K562 (cell line): ENCODE measurements around the gene FAM98C. TPM values are rescaled to one million over a fixed set of nuclear protein-coding genes. Genes with fewer than 3 reads are reported as not detected.

ENCODE experiments used
- ATAC-seq: fragments of 200-7000 bp; cut with Tn5 transposase; 3 replicates; pipeline ENCODE4 v1.9.1; 2020; ENCODE audit warnings: moderate library complexity
- BruUV-seq: library from RNA; stranded (reverse); fragments of 400-500 nt; replicated peaks from 2 replicates; lab custom pipeline; 2021; lab: Mats Ljungman, UMichigan
- CTCF ChIA-PET: fragments of 300-600 bp; formaldehyde crosslinking; extraction: SDS; loops from one replicate; lab custom pipeline; 2021; ENCODE audit warnings: low intra/inter-chr PET ratio; lab: Yijun Ruan, JAX
- POLR2A ChIA-PET: fragments of 300-600, 350-650 bp; sonication (Branson Sonifier 250); formaldehyde crosslinking; extraction: SDS; loops from one replicate; lab custom pipeline; 2021; ENCODE audit warnings: antibody characterized with exemption, inconsistent platforms; lab: Yijun Ruan, JAX
- DNase-seq, 4 experiments: peaks; one replicate each; pipeline versions ENCODE4 v3.0.0 to v3.0.0-alpha.2; 2011 to 2018; ENCODE audit warnings: low spot score in 3 of 4, mixed read lengths in 3 of 4; ENCODE audit errors: extremely low read depth in 1 of 4
- FAIRE-seq: peaks from 2 replicates; lab custom pipeline; 2011; peaks lifted over from hg19 to GRCh38; lab: Jason Lieb, UNC
- H2AFZ ChIP-seq: 2 replicates; pipeline ENCODE4 v1.6.0; 2011; ENCODE audit warnings: low read depth, low read length, control low read depth, inconsistent platforms
- H3K27ac ChIP-seq: fragments of 200-600 bp; 3 replicates; pipeline ENCODE4 v1.8.0; 2011; ENCODE audit warnings: low read depth, mild to moderate bottlenecking, control low read depth, inconsistent platforms, low read length, moderate library complexity, mixed read lengths; ENCODE audit errors: extremely low read depth
- H3K27me3 ChIP-seq, 2 experiments: fragments of 300-600 bp in 1 of 2; 2 replicates in 1 of 2; 3 replicates in 1 of 2; pipeline versions ENCODE4 v1.6.0 to v1.8.0; 2011; ENCODE audit warnings: inconsistent platforms in 2 of 2, low read length in 2 of 2, mild to moderate bottlenecking in 1 of 2, mixed read lengths in 1 of 2, moderate library complexity in 1 of 2; ENCODE audit not compliant: control insufficient read depth in 2 of 2, insufficient read depth in 2 of 2
- H3K36me3 ChIP-seq: fragments of 300-600 bp; 3 replicates; pipeline ENCODE4 v1.8.0; 2011; ENCODE audit warnings: mild to moderate bottlenecking, low read length, inconsistent platforms; ENCODE audit not compliant: control insufficient read depth, insufficient read depth
- H3K4me1 ChIP-seq, 2 experiments: fragments of 200-600 bp in 1 of 2; replicated peaks in 1 of 2; 2 replicates in 1 of 2; 3 replicates in 1 of 2; pipeline versions ENCODE4 v1.5.1 to v1.8.0; 2011; ENCODE audit warnings: inconsistent platforms in 2 of 2, low read length in 2 of 2, mild to moderate bottlenecking in 1 of 2, mixed read lengths in 1 of 2, moderate library complexity in 1 of 2; ENCODE audit not compliant: control insufficient read depth in 2 of 2, insufficient read depth in 2 of 2
- H3K4me2 ChIP-seq: 2 replicates; pipeline ENCODE4 v1.6.1; 2011; ENCODE audit warnings: low read length, control low read depth, inconsistent platforms, mixed read lengths; ENCODE audit not compliant: insufficient read depth
- H3K4me3 ChIP-seq: fragments of 200-600 bp; sonication (generic), shearing (Covaris generic); 2 replicates; pipeline ENCODE4 v1.5.1; 2016; ENCODE audit warnings: control low read depth, inconsistent platforms
- H3K79me2 ChIP-seq: fragments of 200-600 bp; 3 replicates; pipeline ENCODE4 v1.8.0; 2011; ENCODE audit warnings: low read length, inconsistent platforms; ENCODE audit not compliant: control insufficient read depth, insufficient read depth
- H3K9ac ChIP-seq, 2 experiments: 2 replicates each; pipeline versions ENCODE4 v1.6.0 to v1.6.1; 2011; ENCODE audit warnings: low read depth in 2 of 2, low read length in 2 of 2, control low read depth in 1 of 2, inconsistent platforms in 1 of 2, mild to moderate bottlenecking in 1 of 2, mixed read lengths in 1 of 2; ENCODE audit not compliant: insufficient read depth in 1 of 2
- H3K9me1 ChIP-seq: one replicate; pipeline ENCODE4 v1.6.0; 2011; ENCODE audit warnings: inconsistent platforms, mild to moderate bottlenecking, low read length, moderate library complexity; ENCODE audit not compliant: control insufficient read depth, insufficient read depth
- H3K9me3 ChIP-seq: replicated peaks from 2 replicates; pipeline ENCODE4 v1.5.1; 2011; ENCODE audit warnings: low read depth, low read length, inconsistent platforms; ENCODE audit not compliant: control insufficient read depth, insufficient read depth
- H4K20me1 ChIP-seq: replicated peaks from 2 replicates; pipeline ENCODE4 v1.6.1; 2011; ENCODE audit warnings: low read length, inconsistent platforms, mixed read lengths; ENCODE audit not compliant: control insufficient read depth, insufficient read depth
- BCOR ChIP-seq: fragments of 450-650 bp; IDR thresholded peaks from 2 replicates; pipeline ENCODE4 v1.6.1; 2016
- FOXK2 ChIP-seq, 2 experiments: fragments of 450-650 bp; IDR thresholded peaks in 1 of 2; conservative IDR thresholded peaks in 1 of 2; 2 replicates each; pipeline ENCODE4 v1.6.1; 2016; ENCODE audit warnings: low read depth in 2 of 2, mild to moderate bottlenecking in 1 of 2
- MIER1 ChIP-seq: fragments of 450-650 bp; IDR thresholded peaks from 2 replicates; pipeline ENCODE4 v1.6.1; 2016; ENCODE audit warnings: antibody characterized with exemption, mild to moderate bottlenecking, low read depth
- RBM25 ChIP-seq: fragments of 200-400 bp; formaldehyde crosslinking; IDR thresholded peaks from 2 replicates; pipeline ENCODE4 v1.6.1; 2018; ENCODE audit warnings: low read length, low read depth, moderate library complexity; ENCODE audit not compliant: severe bottlenecking
- RBM39 ChIP-seq: fragments of 200-400 bp; formaldehyde crosslinking; optimal IDR thresholded peaks from 2 replicates; pipeline ENCODE3; 2018; ENCODE audit warnings: low read depth, low read length
- STAT6 ChIP-seq: sonication (generic); formaldehyde crosslinking; IDR thresholded peaks from 2 replicates; pipeline ENCODE4 v1.8.1; 2023; ENCODE audit warnings: mild to moderate bottlenecking, missing genetic modification reagents
- XRCC3 ChIP-seq: fragments of 450-650 bp; IDR thresholded peaks from 2 replicates; pipeline ENCODE4 v1.6.1; 2017; ENCODE audit warnings: mild to moderate bottlenecking, moderate library complexity
- WGBS: fragments of 100-300 bp; shearing (Covaris generic); methylation state at CpG from one replicate; pipeline ENCODE4 v1.1.6; 2016; ENCODE audit warnings: low coverage, mixed read lengths; ENCODE audit not compliant: insufficient coverage; ENCODE audit errors: missing lambda C conversion rate; 5-methylcytosine and 5-hydroxymethylcytosine counted together
- in situ Hi-C: fragments of 300-500 bp; cut with MboI; formaldehyde crosslinking; loops from 4 replicates; pipeline ENCODE4 v1.15.0; 2018; ENCODE audit warnings: inconsistent platforms, mixed read lengths
- intact Hi-C: fragments of 100-400 bp; cut with micrococcal nuclease; formaldehyde crosslinking; loops from 2 replicates; pipeline ENCODE4 v1.14.2; 2022
- polyA plus RNA-seq, 8 experiments: library from polyadenylated mRNA; depleted of rRNA in 4 of 8; stranded (reverse) in 5 of 8; unstranded in 3 of 8; fragments of >200 nt; fragmentation: Nextera tagmentation in 2 of 8; fragmentation: Illumina TruSeq in 1 of 8; extraction: Ambion mirVana in 2 of 8; extraction: Trizol in 1 of 8; gene quantifications; 2 replicates each; pipeline versions ENCODE4 v1.2.1 to v1.2.3, GENCODE V29; 2011 to 2014; ENCODE audit warnings: inconsistent platforms in 1 of 8, missing spikeins in 1 of 8
- total RNA-seq, 7 experiments: library from RNA; depleted of rRNA in 6 of 7; stranded (reverse); fragments of >200 nt in 6 of 7; fragmentation: Illumina TruSeq in 2 of 7; extraction: Trizol in 2 of 7; gene quantifications; 2 replicates each; pipeline versions ENCODE4 v1.2.1 to v1.2.3, GENCODE V29; 2011 to 2021; ENCODE audit warnings: low replicate concordance in 1 of 7

Gene FAM98C
- total and polyA plus RNA-seq, 9 of the 15 experiments (the other 6 are each of a cell fraction or from before 2014, with no cell fraction given), result 1.7 to 43.8 (median 13.7) TPM

GRCh38 chr19:38381138-38381537 is 21.8 kb upstream of the FAM98C start:
- FAIRE-seq (no peak), ATAC-seq (no peak), DNase-seq (no peak)
- Histone ChIP-seq H4K20me1 (peaks cover 9% of the 10 kb centered on the region), H3K27me3 (no peaks in the 10 kb centered on the region), H3K4me3 (no peak overlapping the region), H3K9me3 (no peaks in the 10 kb centered on the region), H3K9ac (no peak overlapping the region), H3K4me1 (peaks cover 6 to 11% of the 10 kb centered on the region in 2 experiments; a peak in 4 of 5 replicates), H3K9me1 (peaks cover 3% of the 10 kb centered on the region), H3K4me2 (no peak overlapping the region), H3K27ac (no peak overlapping the region), H3K79me2 (peaks cover 32% of the 10 kb centered on the region), H2AFZ (no peak overlapping the region), H3K36me3 (peaks cover 96% of the 10 kb centered on the region)
- intact Hi-C loops, result no loop called here
- CTCF ChIA-PET, result no interaction called here
- TF ChIP-seq RBM25 (peak; percentile 58), BCOR (0 out of 2 replicates have a peak, but pooled peaks have one; percentile 10), XRCC3 (no peak)
- no TSS peak for BruUV-seq
- POLR2A ChIA-PET, result interaction anchor here (0.6 to 0.8 kb wide), 3 partner anchors 9 to 263 kb away, joined by 3 to 5 read pairs (median 4); no protein-coding TSS in a partner anchor
- in situ Hi-C loops, result no loop called here
- WGBS, result 92% methylated on average over 7 of the region's 9 CpGs

- no peak overlapping the region for H3K9ac ChIP-seq
- no peaks in the 10 kb centered on the region for H3K9me3 ChIP-seq
- in situ Hi-C loops (no loop called here), intact Hi-C loops (no loop called here)
- DNase-seq (no peak), ATAC-seq (no peak), FAIRE-seq (no peak)
- no peak overlapping the region for H2AFZ ChIP-seq
- no TSS peak for BruUV-seq
- H3K4me2 ChIP-seq, result no peak overlapping the region
- peaks cover 12% of the 10 kb centered on the region; the same call in 2 of the 3 replicates for H3K79me2 ChIP-seq
- no peak overlapping the region for H3K27ac ChIP-seq
- TF ChIP-seq STAT6 (CRISPR knock-in tag) (no peak), MIER1 (no peak), FOXK2 (conservative IDR thresholded peaks at IDR 0.05 in 1 of 2, IDR thresholded peaks at IDR 0.05 in 1 of 2; ENCODE audit: low read depth in 2 of 2) (no peak), RBM39 (no peak)
- peaks cover 2 to 31% of the 10 kb centered on the region in 2 experiments; a peak in 3 of 5 replicates for H3K4me1 ChIP-seq
- ChIA-PET CTCF (no interaction called here), POLR2A (interaction anchor here (1.1 to 1.6 kb wide), 3 partner anchors 9 to 174 kb away, joined by 3 to 9 read pairs (median 4); partner anchors contain the start of gene PSMD8)
- peaks cover 80% of the 10 kb centered on the region for H3K36me3 ChIP-seq
- peaks cover 3% of the 10 kb centered on the region; the same call in 1 of the 2 replicates for H4K20me1 ChIP-seq
- no peak overlapping the region for H3K4me3 ChIP-seq
- H3K27me3 ChIP-seq, result no peaks in the 10 kb centered on the region
- 95% methylated on average over 10 of the region's 10 CpGs for WGBS
- H3K9me1 ChIP-seq, result peaks cover 3% of the 10 kb centered on the region
Observed at GRCh38 chr19:38383184-38383583, 19.7 kb upstream of the FAM98C start.
